ENCODE data around the gene GPX6.
"Not testable (repeated sequence)": the region's sequence is repeated elsewhere in the genome, so short reads cannot be mapped to it uniquely, and the experiment has no call there.

GPX6 gene

GRCh38 chr6:28515676-28516075 lies at the start of gene GPX6:
Gene GPX6, minus strand, starts transcription at chr6:28515793. Its CDS starts 50 bp downstream, at chr6:28515743.
- DNase-seq (ENCODE audit: low read depth) = no peak

- no peak for DNase-seq (ENCODE audit: low read depth)
Measured at GRCh38 chr6:28563430-28564095, 48.0 kb upstream of the GPX6 start.

GRCh38 chr6:28558629-28559028 lies 43.0 kb upstream of the GPX6 start:
- no peak for DNase-seq (ENCODE audit: low read depth)

- no peak for DNase-seq (ENCODE audit: low read depth)
Measured at GRCh38 chr6:28555136-28555535, 39.5 kb upstream of the GPX6 start.

GRCh38 chr6:28553986-28554881 lies 38.6 kb upstream of the GPX6 start:
- no peak for DNase-seq (ENCODE audit: low read depth)

- no peak for DNase-seq (ENCODE audit: low read depth)
Measured at GRCh38 chr6:28553384-28553985, 37.9 kb upstream of the GPX6 start.

GRCh38 chr6:28551891-28552666 lies 36.5 kb upstream of the GPX6 start:
- no peak for DNase-seq (ENCODE audit: low read depth)

- DNase-seq (ENCODE audit: low read depth) = not testable (repeated sequence)
Measured at GRCh38 chr6:28547003-28547402, 31.4 kb upstream of the GPX6 start.

- no peak for DNase-seq (ENCODE audit: low read depth)
Measured at GRCh38 chr6:28545955-28546354, 30.4 kb upstream of the GPX6 start.

- no peak for DNase-seq (ENCODE audit: low read depth)
Measured at GRCh38 chr6:28543651-28544610, 28.3 kb upstream of the GPX6 start.

GRCh38 chr6:28542440-28543296 lies 27.1 kb upstream of the GPX6 start:
- DNase-seq (ENCODE audit: low read depth) = peak; percentile 30

- DNase-seq (ENCODE audit: low read depth) = no peak
Measured at GRCh38 chr6:28541996-28542395, 26.4 kb upstream of the GPX6 start.

GRCh38 chr6:28537509-28538140 lies 22.0 kb upstream of the GPX6 start:
- no peak for DNase-seq (ENCODE audit: low read depth)

GRCh38 chr6:28537065-28537464 lies 21.5 kb upstream of the GPX6 start:
- no peak for DNase-seq (ENCODE audit: low read depth)

GRCh38 chr6:28534875-28535274 lies 19.3 kb upstream of the GPX6 start:
- DNase-seq (ENCODE audit: low read depth) = no peak

- no peak for DNase-seq (ENCODE audit: low read depth)
Measured at GRCh38 chr6:28534306-28534705, 18.7 kb upstream of the GPX6 start.

- DNase-seq (ENCODE audit: low read depth) = no peak
Measured at GRCh38 chr6:28531479-28532128, 16.0 kb upstream of the GPX6 start.

- no peak for DNase-seq (ENCODE audit: low read depth)
Measured at GRCh38 chr6:28530777-28531176, 15.2 kb upstream of the GPX6 start.

- DNase-seq (ENCODE audit: low read depth) = no peak
Measured at GRCh38 chr6:28525496-28526039, 10.0 kb upstream of the GPX6 start, which contains the start of gene GPX5. Gene GPX5, plus strand, starts transcription at chr6:28525881. Its CDS starts 133 bp downstream, at chr6:28526014.
